ENCODE results near the gene SLC6A13.
"Not testable (repeated sequence)": the region's sequence is repeated elsewhere in the genome, so short reads cannot be mapped to it uniquely, and the experiment has no call there.

Gene SLC6A13

GRCh38 chr12:262817-263216 is at the start of gene SLC6A13:
Gene SLC6A13, minus strand, starts transcription at chr12:262836. Its CDS starts 2,784 bp downstream, at chr12:260052.
- no peak for DNase-seq (ENCODE audit: low read depth in 2 of 2)

- no peak for DNase-seq (ENCODE audit: low read depth in 2 of 2)
Observed at GRCh38 chr12:308511-308910, 45.9 kb upstream of the SLC6A13 start.

- DNase-seq (ENCODE audit: low read depth in 2 of 2), result no peak
Observed at GRCh38 chr12:307406-307805, 44.8 kb upstream of the SLC6A13 start.

GRCh38 chr12:304805-305204 is 42.2 kb upstream of the SLC6A13 start:
- no peak for DNase-seq (ENCODE audit: low read depth in 2 of 2)

- DNase-seq (ENCODE audit: low read depth in 2 of 2), result not testable (repeated sequence)
Observed at GRCh38 chr12:302766-303165, 40.1 kb upstream of the SLC6A13 start.

GRCh38 chr12:300166-300565 is 37.5 kb upstream of the SLC6A13 start:
- not testable (repeated sequence) for DNase-seq (ENCODE audit: low read depth in 2 of 2)

- not testable (repeated sequence) for DNase-seq (ENCODE audit: low read depth in 2 of 2)
Observed at GRCh38 chr12:299511-299910, 36.9 kb upstream of the SLC6A13 start.

- not testable (repeated sequence) for DNase-seq (ENCODE audit: low read depth in 2 of 2)
Observed at GRCh38 chr12:298059-298458, 35.4 kb upstream of the SLC6A13 start.

GRCh38 chr12:295132-295531 is 32.5 kb upstream of the SLC6A13 start:
- no peak for DNase-seq (ENCODE audit: low read depth in 2 of 2)

- no peak for DNase-seq (ENCODE audit: low read depth in 2 of 2)
Observed at GRCh38 chr12:293199-293598, 30.6 kb upstream of the SLC6A13 start.

- no peak for DNase-seq (ENCODE audit: low read depth in 2 of 2)
Observed at GRCh38 chr12:292186-292585, 29.6 kb upstream of the SLC6A13 start.

GRCh38 chr12:291153-291723 is 28.6 kb upstream of the SLC6A13 start:
- no peak for DNase-seq (ENCODE audit: low read depth in 2 of 2)

- no peak for DNase-seq (ENCODE audit: low read depth in 2 of 2)
Observed at GRCh38 chr12:288687-289086, 26.1 kb upstream of the SLC6A13 start.

- no peak for DNase-seq (ENCODE audit: low read depth in 2 of 2)
Observed at GRCh38 chr12:286531-287300, 24.1 kb upstream of the SLC6A13 start.

- DNase-seq (ENCODE audit: low read depth in 2 of 2), result no peak
Observed at GRCh38 chr12:278046-278445, 15.4 kb upstream of the SLC6A13 start.

- no peak for DNase-seq (ENCODE audit: low read depth in 2 of 2)
Observed at GRCh38 chr12:275812-276211, 13.2 kb upstream of the SLC6A13 start.

GRCh38 chr12:273382-273781 is 10.7 kb upstream of the SLC6A13 start:
- DNase-seq (ENCODE audit: low read depth in 2 of 2), result no peak

- no peak for DNase-seq (ENCODE audit: low read depth in 2 of 2)
Observed at GRCh38 chr12:272942-273341, 10.3 kb upstream of the SLC6A13 start.

- no peak for DNase-seq (ENCODE audit: low read depth in 2 of 2)
Observed at GRCh38 chr12:271161-271560, 8.5 kb upstream of the SLC6A13 start.

GRCh38 chr12:269191-269590 is 6.6 kb upstream of the SLC6A13 start:
- no peak for DNase-seq (ENCODE audit: low read depth in 2 of 2)

GRCh38 chr12:268483-268840 is 5.8 kb upstream of the SLC6A13 start:
- no peak for DNase-seq (ENCODE audit: low read depth in 2 of 2)

GRCh38 chr12:267581-268482 is 5.2 kb upstream of the SLC6A13 start:
- no peak for DNase-seq (ENCODE audit: low read depth in 2 of 2)

- DNase-seq (ENCODE audit: low read depth in 2 of 2), result no peak
Observed at GRCh38 chr12:265096-265495, 2.5 kb upstream of the SLC6A13 start.
